CD4-positive, alpha-beta T cell treated with Interleukin-1 beta for 1 hour (primary cell): ENCODE measurements around the gene INSC.

Source experiments
- DNase-seq, 2 donors: peaks; one replicate each; pipeline ENCODE4 v3.0.0-alpha.2; 2020 to 2022

INSC gene

GRCh38 chr11:15227011-15227410 lies 112.3 kb downstream of the INSC start:
- no peak for DNase-seq

- DNase-seq = no peak
Measured at GRCh38 chr11:15228331-15228849, 113.7 kb downstream of the INSC start.

GRCh38 chr11:15229069-15229468 lies 114.3 kb downstream of the INSC start:
- DNase-seq = no peak

GRCh38 chr11:15232496-15232895 lies 117.8 kb downstream of the INSC start:
- no peak for DNase-seq

- DNase-seq = no peak
Measured at GRCh38 chr11:15233371-15234165, 118.8 kb downstream of the INSC start.

- no peak for DNase-seq
Measured at GRCh38 chr11:15234796-15235195, 120.1 kb downstream of the INSC start.

GRCh38 chr11:15236559-15236958 lies 121.8 kb downstream of the INSC start:
- DNase-seq = no peak

- no peak for DNase-seq
Measured at GRCh38 chr11:15238856-15239255, 124.1 kb downstream of the INSC start.

GRCh38 chr11:15248749-15249148 lies 134.0 kb downstream of the INSC start:
- no peak for DNase-seq

GRCh38 chr11:15258433-15259165 lies 143.9 kb downstream of the INSC start:
- DNase-seq = no peak

- no peak for DNase-seq
Measured at GRCh38 chr11:15266999-15267398, 152.3 kb downstream of the INSC start.

GRCh38 chr11:15268598-15268997 lies 153.9 kb downstream of the INSC start:
- no peak for DNase-seq

- no peak for DNase-seq
Measured at GRCh38 chr11:15275141-15275540, 160.4 kb downstream of the INSC start.

GRCh38 chr11:15276621-15277020 lies 161.9 kb downstream of the INSC start:
- no peak for DNase-seq

- DNase-seq = no peak
Measured at GRCh38 chr11:15278128-15278527, 163.4 kb downstream of the INSC start.

GRCh38 chr11:15280393-15280792 lies 165.7 kb downstream of the INSC start:
- no peak for DNase-seq

- DNase-seq = no peak
Measured at GRCh38 chr11:15282754-15283153, 168.0 kb downstream of the INSC start.

- no peak for DNase-seq
Measured at GRCh38 chr11:15286465-15286864, 171.7 kb downstream of the INSC start.

- no peak for DNase-seq
Measured at GRCh38 chr11:15288863-15289262, 174.1 kb downstream of the INSC start.

- DNase-seq = no peak
Measured at GRCh38 chr11:15289723-15290122, 175.0 kb downstream of the INSC start.

- no peak for DNase-seq
Measured at GRCh38 chr11:15291885-15292284, 177.2 kb downstream of the INSC start.

GRCh38 chr11:15293975-15294620 lies 179.4 kb downstream of the INSC start:
- DNase-seq = no peak

- no peak for DNase-seq
Measured at GRCh38 chr11:15295695-15296094, 181.0 kb downstream of the INSC start.
